ENCODE measurements around the gene G0S2. TPM values are rescaled to one million over a fixed set of nuclear protein-coding genes. Genes with fewer than 3 reads are reported as not detected.

Gene G0S2
- total RNA-seq, 5 donors from 2014 or later (not counting 1 experiment from before 2014, with no cell fraction given): 0.32 to 0.60 (median 0.59) TPM; not detected in 2

GRCh38 chr1:209628618-209629299 is 46.5 kb upstream of the G0S2 start:
- Histone ChIP-seq H3K4me3 (ENCODE audit: control insufficient read depth in 1 of 2, extremely low read depth in 1 of 2, low read length in 1 of 2) (no peak overlapping the region), H3K4me1 (ENCODE audit: control insufficient read depth in 1 of 2, extremely low read depth in 1 of 2, insufficient read depth in 2 of 2, low read length in 2 of 2) (peaks cover 0 to 9% of the 10 kb centered on the region in 2 experiments), H3K27ac (ENCODE audit: low read length) (no peak overlapping the region), H3K36me3 (ENCODE audit: control insufficient read depth in 2 of 2, extremely low read depth in 1 of 2, insufficient read depth in 1 of 2, low read length in 1 of 2) (no peaks in the 10 kb centered on the region), H3K27me3 (replicated peaks in 1 of 2; ENCODE audit: control insufficient read depth in 2 of 2, extremely low read depth in 1 of 2, insufficient read depth in 2 of 2, low read length in 1 of 2) (peaks cover 0 to 11% of the 10 kb centered on the region in 2 experiments), H3K9me3 (no peaks in the 10 kb centered on the region)
- DNase-seq (no peak), ATAC-seq (replicated peaks in 1 of 4) (no peak)
- Mint-ChIP-seq H3K27me3 (peaks cover 0 to 2% of the 10 kb centered on the region in 2 donors), H3K4me3 (no peak overlapping the region), H3K36me3 (no peaks in the 10 kb centered on the region), H3K27ac (no peak overlapping the region), H3K4me1 (peaks cover 2 to 7% (median 3%) of the 10 kb centered on the region in 3 donors), H3K9me3 (no peaks in the 10 kb centered on the region)
- ChIA-PET CTCF (no interaction called here), POLR2A (no interaction called here)
- 83% methylated on average over 2 of the region's 7 CpGs for WGBS (ENCODE audit: insufficient coverage)

GRCh38 chr1:209629621-209630382 is 45.4 kb upstream of the G0S2 start:
- ChIA-PET CTCF (no interaction called here), POLR2A (no interaction called here)
- no peak overlapping the region for H3K27ac Mint-ChIP-seq
- WGBS (ENCODE audit: insufficient coverage): 95% methylated on average over 10 of the region's 11 CpGs
- Histone ChIP-seq H3K36me3 (ENCODE audit: control insufficient read depth in 2 of 2, extremely low read depth in 1 of 2, insufficient read depth in 1 of 2, low read length in 1 of 2) (no peaks in the 10 kb centered on the region), H3K4me3 (ENCODE audit: control insufficient read depth in 1 of 2, extremely low read depth in 1 of 2, low read length in 1 of 2) (no peak overlapping the region), H3K9me3 (no peaks in the 10 kb centered on the region), H3K27me3 (replicated peaks in 1 of 2; ENCODE audit: control insufficient read depth in 2 of 2, extremely low read depth in 1 of 2, insufficient read depth in 2 of 2, low read length in 1 of 2) (peaks cover 0 to 11% of the 10 kb centered on the region in 2 experiments), H3K27ac (ENCODE audit: low read length) (no peak overlapping the region), H3K4me1 (ENCODE audit: control insufficient read depth in 1 of 2, extremely low read depth in 1 of 2, insufficient read depth in 2 of 2, low read length in 2 of 2) (peaks cover 0 to 9% of the 10 kb centered on the region in 2 experiments)
- DNase-seq (no peak), ATAC-seq (replicated peaks in 1 of 4) (no peak)
- no peak overlapping the region for H3K4me3 Mint-ChIP-seq
- H3K9me3 Mint-ChIP-seq: no peaks in the 10 kb centered on the region
- peaks cover 3 to 10% (median 3%) of the 10 kb centered on the region in 3 donors for H3K4me1 Mint-ChIP-seq
- no peaks in the 10 kb centered on the region for H3K36me3 Mint-ChIP-seq
- no peaks in the 10 kb centered on the region for H3K27me3 Mint-ChIP-seq

- no peaks in the 10 kb centered on the region for H3K36me3 ChIP-seq (ENCODE audit: control insufficient read depth in 2 of 2, extremely low read depth in 1 of 2, insufficient read depth in 1 of 2, low read length in 1 of 2)
- 77% methylated on average over 10 of the region's 17 CpGs for WGBS (ENCODE audit: insufficient coverage)
- H3K27me3 ChIP-seq (replicated peaks in 1 of 2; ENCODE audit: control insufficient read depth in 2 of 2, extremely low read depth in 1 of 2, insufficient read depth in 2 of 2, low read length in 1 of 2): peaks cover 0 to 11% of the 10 kb centered on the region in 2 experiments
- ATAC-seq (replicated peaks in 1 of 4): no peak
- no peak for DNase-seq
- H3K4me3 ChIP-seq (ENCODE audit: control insufficient read depth in 1 of 2, extremely low read depth in 1 of 2, low read length in 1 of 2): no peak overlapping the region
- Mint-ChIP-seq H3K36me3 (no peaks in the 10 kb centered on the region), H3K4me1 (peaks cover 6 to 17% (median 8%) of the 10 kb centered on the region in 3 donors), H3K27me3 (no peaks in the 10 kb centered on the region), H3K4me3 (no peak overlapping the region), H3K9me3 (no peaks in the 10 kb centered on the region), H3K27ac (no peak overlapping the region)
- POLR2A ChIA-PET: no interaction called here
- H3K9me3 ChIP-seq: no peaks in the 10 kb centered on the region
- CTCF ChIA-PET: no interaction called here
- H3K27ac ChIP-seq (ENCODE audit: low read length): no peak overlapping the region
- peaks cover 0 to 9% of the 10 kb centered on the region in 2 experiments for H3K4me1 ChIP-seq (ENCODE audit: control insufficient read depth in 1 of 2, extremely low read depth in 1 of 2, insufficient read depth in 2 of 2, low read length in 2 of 2)
Observed at GRCh38 chr1:209630383-209631225, 44.6 kb upstream of the G0S2 start.

DNA sequence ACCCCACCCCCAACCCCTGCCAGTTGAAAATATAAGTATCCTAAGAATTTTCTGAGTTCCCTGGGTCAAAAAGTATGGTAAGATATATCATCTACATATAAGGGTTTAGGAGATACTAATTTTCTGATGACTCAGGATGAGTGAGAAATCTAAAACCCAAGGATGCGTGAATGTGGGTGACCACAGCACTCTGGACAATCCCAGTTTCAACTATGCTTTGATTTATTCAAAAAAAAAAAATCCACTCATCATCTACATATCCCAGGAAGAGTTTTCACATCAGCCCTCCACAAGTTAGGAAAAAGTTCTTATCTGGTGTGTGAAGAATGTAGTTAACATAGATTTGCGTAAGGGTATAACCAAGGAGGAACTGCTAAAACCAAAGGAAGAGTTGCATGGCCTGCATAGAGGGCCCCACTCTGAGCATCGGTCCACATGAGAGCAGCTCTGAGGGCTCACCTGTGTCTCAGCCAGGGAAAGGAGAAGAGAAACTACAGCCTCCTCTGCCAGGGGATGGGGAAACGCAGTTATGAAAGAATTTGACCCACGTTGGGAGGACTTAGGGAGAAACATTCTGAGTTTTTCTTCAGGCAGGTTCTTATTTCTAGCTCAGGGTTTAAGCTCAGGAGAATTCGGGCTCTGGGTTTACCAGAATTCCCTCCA is 41.7 kb upstream of the G0S2 start:
- H3K4me1 ChIP-seq (ENCODE audit: control insufficient read depth in 1 of 2, extremely low read depth in 1 of 2, insufficient read depth in 2 of 2, low read length in 2 of 2): no peaks in the 10 kb centered on the region
- peaks cover 2 to 10% (median 6%) of the 10 kb centered on the region in 3 donors for H3K4me1 Mint-ChIP-seq
- H3K9me3 Mint-ChIP-seq: no peaks in the 10 kb centered on the region
- no peaks in the 10 kb centered on the region for H3K27me3 ChIP-seq (replicated peaks in 1 of 2; ENCODE audit: control insufficient read depth in 2 of 2, extremely low read depth in 1 of 2, insufficient read depth in 2 of 2, low read length in 1 of 2)
- no peaks in the 10 kb centered on the region for H3K36me3 ChIP-seq (ENCODE audit: control insufficient read depth in 2 of 2, extremely low read depth in 1 of 2, insufficient read depth in 1 of 2, low read length in 1 of 2)
- no peak for DNase-seq
- no peaks in the 10 kb centered on the region for H3K36me3 Mint-ChIP-seq
- CTCF ChIA-PET: interaction anchor here in 1 of 2 donors (0.6 kb wide), 1 partner anchor 15 kb away, joined by 3 read pairs; no protein-coding TSS in a partner anchor
- H3K4me3 ChIP-seq (ENCODE audit: control insufficient read depth in 1 of 2, extremely low read depth in 1 of 2, low read length in 1 of 2): no peak overlapping the region
- no peaks in the 10 kb centered on the region for H3K9me3 ChIP-seq
- H3K27me3 Mint-ChIP-seq: no peaks in the 10 kb centered on the region
- no peak for ATAC-seq (replicated peaks in 1 of 4)
- POLR2A ChIA-PET: no interaction called here
- no peak overlapping the region for H3K27ac ChIP-seq (ENCODE audit: low read length)
- H3K27ac Mint-ChIP-seq: no peak overlapping the region
- WGBS (ENCODE audit: insufficient coverage): 89% methylated on average over 3 of the region's 6 CpGs
- H3K4me3 Mint-ChIP-seq: no peak overlapping the region

DNA sequence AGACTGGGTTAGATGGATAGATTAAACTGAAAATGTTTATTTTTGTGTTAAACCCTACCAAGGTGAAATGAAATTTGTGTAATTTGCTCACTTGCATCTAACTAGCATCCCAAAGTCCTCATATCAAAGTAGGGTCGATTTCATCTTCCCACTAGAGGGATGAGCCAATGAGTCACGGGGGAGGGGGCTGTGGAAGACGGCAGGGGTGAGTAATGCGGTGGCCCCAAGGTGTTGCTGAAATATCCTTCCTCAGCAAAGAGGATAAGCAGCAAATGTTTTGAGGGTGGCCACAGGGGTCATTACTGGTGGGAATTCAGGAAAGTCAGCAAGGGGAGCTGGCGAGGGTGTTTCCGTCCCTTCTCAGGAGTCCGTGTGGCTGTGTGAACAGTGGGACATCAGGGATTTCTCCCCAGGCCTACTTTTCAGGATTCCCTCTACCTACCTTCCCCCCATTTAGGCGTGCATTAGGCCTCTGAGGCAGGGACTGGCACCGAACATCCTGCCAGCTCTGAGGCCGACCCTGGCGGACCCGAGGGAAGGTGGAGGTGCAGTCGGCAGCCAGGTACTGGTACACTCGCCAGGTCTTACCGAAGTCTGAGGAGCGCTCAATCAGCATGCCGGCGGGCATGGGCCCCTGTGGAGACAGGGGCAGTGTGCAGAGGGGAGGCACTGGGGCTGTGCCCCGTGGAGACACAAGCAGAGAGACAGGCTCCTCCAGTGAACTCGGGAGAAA is 41.0 kb upstream of the G0S2 start:
- Histone ChIP-seq H3K9me3 (no peaks in the 10 kb centered on the region), H3K4me1 (ENCODE audit: control insufficient read depth in 1 of 2, extremely low read depth in 1 of 2, insufficient read depth in 2 of 2, low read length in 2 of 2) (no peaks in the 10 kb centered on the region), H3K27me3 (replicated peaks in 1 of 2; ENCODE audit: control insufficient read depth in 2 of 2, extremely low read depth in 1 of 2, insufficient read depth in 2 of 2, low read length in 1 of 2) (no peaks in the 10 kb centered on the region), H3K27ac (ENCODE audit: low read length) (no peak overlapping the region), H3K4me3 (ENCODE audit: control insufficient read depth in 1 of 2, extremely low read depth in 1 of 2, low read length in 1 of 2) (no peak overlapping the region), H3K36me3 (ENCODE audit: control insufficient read depth in 2 of 2, extremely low read depth in 1 of 2, insufficient read depth in 1 of 2, low read length in 1 of 2) (no peaks in the 10 kb centered on the region)
- POLR2A ChIA-PET: no interaction called here
- Mint-ChIP-seq H3K36me3 (no peaks in the 10 kb centered on the region), H3K27ac (no peak overlapping the region), H3K9me3 (no peaks in the 10 kb centered on the region), H3K27me3 (no peaks in the 10 kb centered on the region), H3K4me1 (peaks cover 2 to 10% (median 6%) of the 10 kb centered on the region in 3 donors), H3K4me3 (no peak overlapping the region)
- WGBS (ENCODE audit: insufficient coverage): 83% methylated on average over 11 of the region's 20 CpGs
- DNase-seq (no peak), ATAC-seq (replicated peaks in 1 of 4) (no peak)
- CTCF ChIA-PET: interaction anchor here in 1 of 2 donors (0.6 kb wide), 1 partner anchor 9 kb away, joined by 3 read pairs; no protein-coding TSS in a partner anchor

Measured in T-cell (primary cell).